Small intestine (tissue), 7 donors: ENCODE measurements around the gene RAB7A. TPM values are rescaled to one million over a fixed set of nuclear protein-coding genes. Genes with fewer than 3 reads are reported as not detected.
A peak's percentile ranks its signal among the peaks of the same experiment; 100 is the strongest.

Experiments used
- DNase-seq, 2 donors: peaks; one replicate each; pipeline versions ENCODE4 v3.0.0 to v3.0.0-alpha.2; 2013
- FAIRE-seq: peaks from 2 replicates; lab custom pipeline; 2012; peaks lifted over from hg19 to GRCh38; lab: Jason Lieb, UNC
- H3K27ac ChIP-seq, 3 donors: one replicate each; pipeline ENCODE4 v1.5.1; 2013; ENCODE audit warnings: low read length in 2 of 3, mild to moderate bottlenecking in 2 of 3, control low read depth in 1 of 3, inconsistent platforms in 1 of 3, low read depth in 1 of 3, moderate library complexity in 1 of 3
- H3K27me3 ChIP-seq, 3 donors: one replicate each; pipeline ENCODE4 v1.6.1; 2013; ENCODE audit warnings: low read length in 3 of 3, inconsistent platforms in 1 of 3; ENCODE audit not compliant: control insufficient read depth in 3 of 3, insufficient read depth in 3 of 3
- H3K36me3 ChIP-seq, 3 donors: one replicate each; pipeline ENCODE4 v1.6.1; 2013; ENCODE audit warnings: low read length in 3 of 3, inconsistent platforms in 1 of 3, low read depth in 1 of 3, mild to moderate bottlenecking in 1 of 3, moderate library complexity in 1 of 3; ENCODE audit not compliant: control insufficient read depth in 3 of 3, insufficient read depth in 2 of 3
- H3K4me1 ChIP-seq, 3 donors: one replicate each; pipeline ENCODE4 v1.6.1; 2013; ENCODE audit warnings: low read length in 2 of 3, inconsistent platforms in 1 of 3, low read depth in 1 of 3, mild to moderate bottlenecking in 1 of 3, moderate library complexity in 1 of 3; ENCODE audit not compliant: control insufficient read depth in 3 of 3, insufficient read depth in 2 of 3
- H3K4me3 ChIP-seq, 3 donors: one replicate each; pipeline ENCODE4 v1.5.1; 2013; ENCODE audit warnings: low read length in 3 of 3, control low read depth in 1 of 3, inconsistent platforms in 1 of 3, low read depth in 1 of 3, mild to moderate bottlenecking in 1 of 3, moderate library complexity in 1 of 3
- H3K9me3 ChIP-seq, 2 donors: one replicate each; pipeline ENCODE4 v1.6.1; 2013; ENCODE audit warnings: low read depth in 1 of 2, low read length in 1 of 2; ENCODE audit not compliant: control insufficient read depth in 2 of 2, insufficient read depth in 1 of 2
- WGBS, 3 donors: extraction: QIAGEN DNeasy Blood & Tissue Kit; methylation state at CpG; one replicate each; pipeline ENCODE4 v1.1.7; 2013; 5-methylcytosine and 5-hydroxymethylcytosine counted together
- polyA plus RNA-seq, 4 donors: library from polyadenylated mRNA; stranded (reverse) in 3 of 4; unstranded in 1 of 4; fragments of 200-250 nt in 3 of 4; fragments of 120-200 nt in 1 of 4; gene quantifications; one replicate each; pipeline versions ENCODE4 v1.2.1 to v1.2.3, GENCODE V29; 2013
- donor health status: healthy with polysubstance abuse.
- donor health status: control.
- donor health status: control.
- donor health status: Bipolar disorder and iron deficiency.
- donor health status: healthy.

The RAB7A gene
- polyA plus RNA-seq, 4 donors = 141 to 212 (median 165) TPM

DNA sequence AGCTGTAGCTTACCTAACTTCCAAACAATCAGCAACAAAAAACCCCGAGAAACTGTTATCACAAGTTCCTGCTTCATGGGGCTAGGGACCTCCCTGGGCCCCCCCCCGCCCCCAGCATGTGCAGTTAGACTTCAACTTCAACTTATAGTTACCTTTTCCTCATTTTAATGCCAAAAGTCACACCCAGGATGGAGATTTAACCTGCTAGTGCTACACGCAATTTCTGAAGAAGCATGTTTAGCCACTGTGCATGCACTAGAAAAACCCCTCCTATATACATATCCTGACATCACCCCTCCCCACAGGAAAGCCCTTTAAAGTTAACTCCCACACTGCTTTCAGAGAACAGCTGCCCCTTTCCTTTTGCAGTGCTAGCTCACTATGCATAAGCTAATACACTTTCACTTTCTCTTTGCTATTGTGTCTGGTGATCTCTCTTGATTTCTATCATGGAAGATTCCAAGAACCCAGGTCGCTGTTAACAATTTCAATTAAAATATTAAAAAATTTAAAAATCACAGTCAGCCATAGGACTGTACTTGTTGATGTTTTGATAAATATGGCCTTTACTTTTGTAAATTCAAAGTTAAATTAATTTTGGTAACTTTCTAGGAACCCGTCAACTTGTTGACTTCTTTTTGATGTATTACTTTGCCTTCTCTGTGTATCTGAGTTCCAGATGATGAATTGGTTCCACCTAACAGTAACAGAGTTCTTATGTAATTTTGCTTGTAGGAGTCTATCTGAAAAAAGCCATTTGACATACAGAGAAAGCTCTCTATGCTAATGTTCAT lies 78.2 kb downstream of the RAB7A start:
- Histone ChIP-seq H3K36me3 (peaks cover 7 to 43% (median 12%) of the 10 kb centered on the region in 3 donors), H3K27me3 (no peaks in the 10 kb centered on the region), H3K27ac (peak overlapping the region; percentile 18 to 71 (median 68)), H3K9me3 (no peaks in the 10 kb centered on the region), H3K4me1 (peaks cover 3 to 11% (median 4%) of the 10 kb centered on the region in 3 donors), H3K4me3 (peak overlapping the region in 1 of 3 donors; percentile 38)
- DNase-seq (peak; percentile 38 to 69), FAIRE-seq (no peak)
- WGBS, 3 donors = 19 to 23% (median 20%) methylated on average over 5 of the region's 5 CpGs

DNA sequence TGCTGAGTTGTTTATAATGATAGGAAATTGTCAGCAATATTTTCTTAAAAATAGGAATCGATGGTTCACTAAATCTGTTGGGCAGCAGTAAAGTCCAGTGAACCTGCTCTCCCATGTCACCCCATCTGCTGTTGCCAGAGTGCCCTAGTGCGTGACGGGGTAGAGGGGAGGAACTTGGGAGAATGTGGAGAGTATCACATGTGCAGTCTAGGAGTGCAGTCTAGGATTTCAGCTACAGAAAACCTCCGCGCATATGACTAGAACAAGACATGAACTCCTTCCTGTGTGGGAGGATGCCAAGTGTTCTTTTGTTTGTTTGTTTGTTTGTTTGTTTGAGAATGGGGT lies 78.8 kb downstream of the RAB7A start:
- Histone ChIP-seq H3K27ac (peak overlapping the region in 2 of 3 donors; percentile 18 to 41), H3K27me3 (no peaks in the 10 kb centered on the region), H3K9me3 (no peaks in the 10 kb centered on the region), H3K4me3 (no peak overlapping the region), H3K4me1 (peaks cover 3 to 11% (median 4%) of the 10 kb centered on the region in 3 donors), H3K36me3 (peaks cover 4 to 42% (median 10%) of the 10 kb centered on the region in 3 donors)
- WGBS, 3 donors = 71 to 87% (median 81%) methylated on average over 5 of the region's 5 CpGs
- no peak for DNase-seq
- no peak for FAIRE-seq

DNA sequence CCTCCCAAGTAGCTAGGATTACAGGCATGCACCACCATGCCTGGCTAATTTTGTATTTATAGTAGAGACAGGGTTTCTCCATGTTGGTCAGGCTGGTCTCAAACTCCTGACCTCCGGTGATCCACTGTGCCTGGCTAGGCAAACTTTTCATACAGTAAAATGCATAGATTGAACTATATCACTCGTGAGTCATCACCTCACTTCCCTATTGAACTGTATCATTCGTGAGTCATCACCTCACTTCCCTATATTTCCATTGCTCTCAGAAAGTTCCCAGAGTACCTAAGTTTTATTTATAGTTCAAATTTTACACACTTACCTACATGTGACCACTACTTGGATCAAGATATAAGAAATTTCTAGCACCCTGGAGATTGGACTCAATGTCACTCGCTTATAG lies 79.8 kb downstream of the RAB7A start:
- Histone ChIP-seq H3K4me3 (no peak overlapping the region), H3K27me3 (no peaks in the 10 kb centered on the region), H3K4me1 (peaks cover 3 to 11% (median 4%) of the 10 kb centered on the region in 3 donors), H3K36me3 (peaks cover 4 to 46% (median 12%) of the 10 kb centered on the region in 3 donors), H3K27ac (peak overlapping the region in 2 of 3 donors; percentile 50 to 81), H3K9me3 (no peaks in the 10 kb centered on the region)
- WGBS, 3 donors = 42 to 57% (median 50%) methylated on average over 4 of the region's 4 CpGs
- no peak for FAIRE-seq
- DNase-seq = peak in 1 of 2 donors; percentile 85

DNA sequence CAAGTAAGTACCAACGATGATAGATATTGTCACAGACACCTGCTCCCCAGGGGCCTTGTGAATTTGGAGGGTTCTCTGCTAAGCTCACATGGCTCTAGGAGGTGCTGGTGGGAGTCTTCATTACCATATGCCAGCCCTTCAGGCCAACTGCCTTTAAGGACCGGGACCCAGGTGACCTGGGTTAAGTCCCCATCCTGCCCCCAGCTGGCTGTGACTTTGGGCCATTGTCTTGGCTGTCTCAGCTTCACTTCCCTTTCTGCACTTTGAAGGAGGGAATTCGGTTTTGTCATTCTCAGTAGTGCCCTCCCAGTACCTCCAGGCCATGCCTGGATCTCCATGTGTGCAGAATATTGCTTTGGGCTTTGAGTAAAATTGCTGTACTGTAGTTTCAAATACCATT lies 80.6 kb downstream of the RAB7A start:
- 80 to 94% (median 88%) methylated on average over 3 of the region's 3 CpGs for WGBS, 3 donors
- DNase-seq (no peak), FAIRE-seq (no peak)
- H3K27ac ChIP-seq = peak overlapping the region in 1 of 3 donors; percentile 81
- H3K4me3 ChIP-seq = no peak overlapping the region
- no peaks in the 10 kb centered on the region for H3K27me3 ChIP-seq
- peaks cover 3 to 11% (median 4%) of the 10 kb centered on the region in 3 donors for H3K4me1 ChIP-seq
- peaks cover 4 to 52% (median 12%) of the 10 kb centered on the region in 3 donors for H3K36me3 ChIP-seq
- no peaks in the 10 kb centered on the region for H3K9me3 ChIP-seq

DNA sequence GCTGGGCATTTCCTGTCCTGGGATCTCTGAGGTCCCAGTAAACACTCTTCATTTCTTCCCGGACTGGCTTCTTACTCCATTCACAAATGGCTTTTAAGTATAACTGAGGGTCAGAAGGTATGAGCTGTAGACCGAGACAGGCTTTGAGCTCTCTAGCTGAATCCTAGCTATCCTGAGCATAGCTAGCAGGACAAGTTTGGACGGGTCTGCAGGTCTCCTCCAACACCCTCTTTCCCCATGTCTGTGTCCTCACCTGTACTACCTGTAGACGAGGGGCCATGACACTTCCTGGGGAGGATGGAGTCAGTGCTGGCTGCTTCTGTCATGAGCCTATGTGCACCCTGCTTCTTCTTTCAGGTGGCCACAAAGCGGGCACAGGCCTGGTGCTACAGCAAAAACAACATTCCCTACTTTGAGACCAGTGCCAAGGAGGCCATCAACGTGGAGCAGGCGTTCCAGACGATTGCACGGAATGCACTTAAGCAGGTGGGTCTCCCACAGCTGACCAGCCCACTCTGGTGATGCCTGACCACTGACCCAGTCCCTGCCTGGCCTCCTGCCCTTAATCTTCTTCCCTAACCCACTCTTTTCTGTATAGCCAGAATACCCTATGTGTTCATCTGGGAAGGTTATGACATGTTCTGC lies 81.3 kb downstream of the RAB7A start:
- WGBS, 3 donors = 92 to 96% (median 93%) methylated on average over 9 of the region's 9 CpGs

DNA sequence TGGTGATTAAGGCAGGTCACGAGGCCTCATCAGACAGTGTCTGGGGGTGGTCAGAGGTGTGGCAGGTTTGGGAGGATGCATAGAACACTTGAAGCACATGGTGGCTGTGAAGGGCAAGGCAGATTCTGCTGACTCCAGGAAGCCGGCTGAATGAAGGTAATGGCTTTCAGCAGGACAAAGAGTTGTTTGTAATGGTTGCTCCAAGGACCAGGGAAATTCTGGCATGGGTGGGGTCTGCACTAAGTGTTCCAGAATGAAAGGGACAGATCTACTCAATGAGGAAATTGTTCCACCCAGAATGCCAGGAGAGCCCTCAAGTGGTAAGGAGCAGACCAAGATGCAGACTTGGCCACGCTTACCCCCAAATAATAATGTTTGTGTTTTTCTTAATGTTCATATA lies 82.7 kb downstream of the RAB7A start:
- Histone ChIP-seq H3K36me3 (peaks cover 17 to 62% (median 22%) of the 10 kb centered on the region in 3 donors), H3K27ac (peak overlapping the region in 1 of 3 donors; percentile 32), H3K27me3 (no peaks in the 10 kb centered on the region), H3K4me1 (peaks cover 3 to 11% (median 4%) of the 10 kb centered on the region in 3 donors), H3K9me3 (no peaks in the 10 kb centered on the region), H3K4me3 (no peak overlapping the region)
- WGBS, 3 donors = 81 to 90% (median 86%) methylated on average over 3 of the region's 3 CpGs
- DNase-seq = no peak
- FAIRE-seq = no peak

More for the DNA sequence above, 81.3 kb downstream of the RAB7A start:
- Histone ChIP-seq H3K9me3 (no peaks in the 10 kb centered on the region), H3K36me3 (peaks cover 4 to 58% (median 12%) of the 10 kb centered on the region in 3 donors), H3K4me1 (peaks cover 3 to 11% (median 4%) of the 10 kb centered on the region in 3 donors), H3K27ac (no peak overlapping the region), H3K27me3 (no peaks in the 10 kb centered on the region), H3K4me3 (no peak overlapping the region)
- DNase-seq = no peak
- FAIRE-seq = no peak

DNA sequence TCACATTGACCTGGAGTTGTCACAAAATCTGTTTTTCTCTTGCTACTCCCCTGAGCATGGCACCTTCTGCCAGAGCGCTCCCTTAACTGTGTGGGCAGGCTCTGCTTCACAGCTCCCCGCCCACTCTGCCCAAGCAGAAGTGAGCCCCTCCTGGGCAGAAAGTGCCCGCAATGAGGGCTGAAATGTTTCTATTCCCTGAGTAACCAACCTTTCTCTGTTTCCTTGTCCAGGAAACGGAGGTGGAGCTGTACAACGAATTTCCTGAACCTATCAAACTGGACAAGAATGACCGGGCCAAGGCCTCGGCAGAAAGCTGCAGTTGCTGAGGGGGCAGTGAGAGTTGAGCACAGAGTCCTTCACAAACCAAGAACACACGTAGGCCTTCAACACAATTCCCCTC lies 87.1 kb downstream of the RAB7A start:
- Histone ChIP-seq H3K4me1 (no peaks in the 10 kb centered on the region), H3K9me3 (no peaks in the 10 kb centered on the region), H3K27ac (peak overlapping the region in 1 of 3 donors; percentile 32), H3K4me3 (no peak overlapping the region), H3K36me3 (peaks cover 17 to 56% (median 24%) of the 10 kb centered on the region in 3 donors), H3K27me3 (no peaks in the 10 kb centered on the region)
- FAIRE-seq (no peak), DNase-seq (no peak)
- WGBS, 3 donors = 77 to 93% (median 93%) methylated on average over 8 of the region's 8 CpGs

DNA sequence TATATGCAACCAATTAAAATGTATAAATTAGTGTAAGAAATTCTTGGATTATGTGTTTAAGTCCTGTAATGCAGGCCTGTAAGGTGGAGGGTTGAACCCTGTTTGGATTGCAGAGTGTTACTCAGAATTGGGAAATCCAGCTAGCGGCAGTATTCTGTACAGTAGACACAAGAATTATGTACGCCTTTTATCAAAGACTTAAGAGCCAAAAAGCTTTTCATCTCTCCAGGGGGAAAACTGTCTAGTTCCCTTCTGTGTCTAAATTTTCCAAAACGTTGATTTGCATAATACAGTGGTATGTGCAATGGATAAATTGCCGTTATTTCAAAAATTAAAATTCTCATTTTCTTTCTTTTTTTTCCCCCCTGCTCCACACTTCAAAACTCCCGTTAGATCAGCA lies 88.1 kb downstream of the RAB7A start:
- Histone ChIP-seq H3K9me3 (no peaks in the 10 kb centered on the region), H3K4me3 (no peak overlapping the region), H3K27me3 (no peaks in the 10 kb centered on the region), H3K4me1 (no peaks in the 10 kb centered on the region), H3K27ac (no peak overlapping the region), H3K36me3 (peaks cover 17 to 55% (median 19%) of the 10 kb centered on the region in 3 donors)
- WGBS, 3 donors = 87 to 94% (median 92%) methylated on average over 5 of the region's 5 CpGs
- DNase-seq (no peak), FAIRE-seq (no peak)
